Pons (tissue), 1 donor: Measurements from ENCODE around the gene CHRNA4.
A peak's percentile ranks its signal among the peaks of the same experiment; 100 is the strongest.
"Not testable (repeated sequence)": the region's sequence is repeated elsewhere in the genome, so short reads cannot be mapped to it uniquely, and the experiment has no call there.

ENCODE experiments used
- DNase-seq: peaks from one replicate; pipeline ENCODE4 v3.0.0-alpha.2; 2016; ENCODE audit warnings: low spot score

CHRNA4 gene

GRCh38 chr20:63397946-63398450, 36.8 kb upstream of the CHRNA4 start:
- DNase-seq: no peak

- no peak for DNase-seq
Observed at GRCh38 chr20:63397155-63397843, 36.1 kb upstream of the CHRNA4 start.

- DNase-seq: no peak
Observed at GRCh38 chr20:63396300-63396699, 35.2 kb upstream of the CHRNA4 start.

- no peak for DNase-seq
Observed at GRCh38 chr20:63395723-63396122, 34.6 kb upstream of the CHRNA4 start.

- DNase-seq: no peak
Observed at GRCh38 chr20:63394920-63395455, 33.8 kb upstream of the CHRNA4 start.

- DNase-seq: peak; percentile 12
Observed at GRCh38 chr20:63394069-63394919, 33.1 kb upstream of the CHRNA4 start.

- DNase-seq: no peak
Observed at GRCh38 chr20:63393566-63393965, 32.4 kb upstream of the CHRNA4 start.

GRCh38 chr20:63392465-63393365, 31.6 kb upstream of the CHRNA4 start:
- no peak for DNase-seq

- no peak for DNase-seq
Observed at GRCh38 chr20:63387917-63388316, 26.8 kb upstream of the CHRNA4 start.

GRCh38 chr20:63387393-63387792, 26.2 kb upstream of the CHRNA4 start:
- DNase-seq: no peak

GRCh38 chr20:63386491-63386890, 25.3 kb upstream of the CHRNA4 start:
- DNase-seq: no peak

- DNase-seq: no peak
Observed at GRCh38 chr20:63385819-63386218, 24.7 kb upstream of the CHRNA4 start.

- DNase-seq: no peak
Observed at GRCh38 chr20:63384336-63384735, 23.2 kb upstream of the CHRNA4 start.

GRCh38 chr20:63383556-63383955, 22.4 kb upstream of the CHRNA4 start:
- DNase-seq: no peak

GRCh38 chr20:63382551-63383300, 21.6 kb upstream of the CHRNA4 start:
- DNase-seq: no peak

- DNase-seq: no peak
Observed at GRCh38 chr20:63381781-63382431, 20.8 kb upstream of the CHRNA4 start.

- no peak for DNase-seq
Observed at GRCh38 chr20:63380346-63380870, 19.3 kb upstream of the CHRNA4 start.

GRCh38 chr20:63379872-63380271, 18.7 kb upstream of the CHRNA4 start:
- DNase-seq: not testable (repeated sequence)

GRCh38 chr20:63379296-63379695, 18.1 kb upstream of the CHRNA4 start:
- DNase-seq: no peak

- DNase-seq: no peak
Observed at GRCh38 chr20:63378626-63379025, 17.5 kb upstream of the CHRNA4 start.
